HepG2 (cell line): ENCODE data around the gene CCND1. TPM values are rescaled to one million over a fixed set of nuclear protein-coding genes. Genes with fewer than 3 reads are reported as not detected.

Experiments used
- CHD2 ChIP-seq: IDR thresholded peaks from 2 replicates; pipeline ENCODE4 v1.6.1; 2011; ENCODE audit warnings: low read depth, low read length, improper control_type of control experiment
- FOSL2 ChIP-seq: sonication (generic); formaldehyde crosslinking; IDR thresholded peaks from 2 replicates; pipeline ENCODE4 v1.4.0; 2020; ENCODE audit warnings: missing genetic modification reagents
- JUNB ChIP-seq: sonication (generic); formaldehyde crosslinking; IDR thresholded peaks from 2 replicates; pipeline ENCODE4 v1.8.0; 2022; ENCODE audit warnings: missing genetic modification reagents, mild to moderate bottlenecking, borderline replicate concordance
- MXI1 ChIP-seq: IDR thresholded peaks from 3 replicates; pipeline ENCODE4 v1.6.1; 2012; ENCODE audit warnings: low read depth, low read length, inconsistent platforms, borderline replicate concordance
- NR2F6 ChIP-seq, 2 experiments: IDR thresholded peaks; 2 replicates each; pipeline ENCODE4 v1.6.1; 2016; ENCODE audit warnings: antibody characterized with exemption in 1 of 2, mild to moderate bottlenecking in 1 of 2
- SKI ChIP-seq: fragments of 450-650 bp; IDR thresholded peaks from one replicate; pipeline ENCODE4 v1.6.1; 2018; ENCODE audit warnings: mild to moderate bottlenecking; ENCODE audit not compliant: partially characterized antibody
- SP2 ChIP-seq: sonication (generic); formaldehyde crosslinking; IDR thresholded peaks from 2 replicates; pipeline ENCODE4 v1.5.1; 2020; ENCODE audit warnings: mild to moderate bottlenecking, missing genetic modification reagents
- SRY ChIP-seq: sonication (generic); formaldehyde crosslinking; IDR thresholded peaks from 2 replicates; pipeline ENCODE4 v1.8.0; 2022; ENCODE audit warnings: mild to moderate bottlenecking, missing genetic modification reagents
- ZBTB1 ChIP-seq: sonication (generic); formaldehyde crosslinking; IDR thresholded peaks from 2 replicates; pipeline ENCODE4 v1.4.0; 2020; ENCODE audit warnings: missing genetic modification reagents, borderline replicate concordance
- ZNF124 ChIP-seq: sonication (generic); formaldehyde crosslinking; IDR thresholded peaks from 2 replicates; pipeline ENCODE4 v1.4.0; 2020; ENCODE audit warnings: missing genetic modification reagents
- ZNF224 ChIP-seq: sonication (generic); formaldehyde crosslinking; IDR thresholded peaks from 2 replicates; pipeline ENCODE4 v1.5.0; 2020; ENCODE audit warnings: mild to moderate bottlenecking, missing genetic modification reagents
- ZNF605 ChIP-seq: sonication (generic); formaldehyde crosslinking; IDR thresholded peaks from 2 replicates; pipeline ENCODE4 v1.8.0; 2022; ENCODE audit warnings: mild to moderate bottlenecking, missing genetic modification reagents
- ZNF614 ChIP-seq: IDR thresholded peaks from 2 replicates; pipeline ENCODE4 v1.6.1; 2018; ENCODE audit warnings: missing biosample characterization, missing genetic modification reagents, inconsistent platforms, borderline replicate concordance
- ZNF639 ChIP-seq: conservative IDR thresholded peaks from 2 replicates; pipeline ENCODE4 v1.6.1; 2018; ENCODE audit warnings: missing genetic modification reagents
- ZNF816 ChIP-seq: sonication (generic); formaldehyde crosslinking; IDR thresholded peaks from 2 replicates; pipeline ENCODE4 v1.8.0; 2022; ENCODE audit warnings: missing genetic modification reagents, mild to moderate bottlenecking, borderline replicate concordance
- polyA plus RNA-seq, 8 experiments: library from polyadenylated mRNA; depleted of rRNA in 3 of 8; stranded (reverse) in 7 of 8; unstranded in 1 of 8; fragments of >200 nt; fragmentation: Illumina TruSeq in 4 of 8; extraction: Trizol in 4 of 8; gene quantifications; 2 replicates each; pipeline versions ENCODE4 v1.2.1 to v1.2.3, GENCODE V29; 2011 to 2016; ENCODE audit warnings: low read depth in 4 of 8, missing spikeins in 1 of 8, mixed read lengths in 1 of 8; ENCODE audit not compliant: insufficient read depth in 1 of 8
- total RNA-seq, 5 experiments: library from RNA; depleted of rRNA; stranded (reverse); fragments of >200 nt; fragmentation: Illumina TruSeq; extraction: Trizol; gene quantifications; 2 replicates each; pipeline ENCODE4 v1.2.3, GENCODE V29; 2016; ENCODE audit warnings: low read depth in 1 of 5
- TF ChIP-seq, protein P1 (sequence below): sonication (generic); formaldehyde crosslinking; IDR thresholded peaks from one replicate; pipeline ENCODE4 v1.5.1; 2020; ENCODE audit warnings: mild to moderate bottlenecking, missing genetic modification reagents; ENCODE audit errors: not compliant biosample characterization
- TF ChIP-seq, protein P2 (sequence below): sonication (generic); formaldehyde crosslinking; IDR thresholded peaks from 2 replicates; pipeline ENCODE4; 2020; ENCODE audit warnings: missing genetic modification reagents, mild to moderate bottlenecking, borderline replicate concordance

CCND1 gene
- total and polyA plus RNA-seq, 2 of the 13 experiments (the other 11 are each of a cell fraction or from before 2014, with no cell fraction given): 107 to 136 TPM

- TF ChIP-seq, protein P1, sequence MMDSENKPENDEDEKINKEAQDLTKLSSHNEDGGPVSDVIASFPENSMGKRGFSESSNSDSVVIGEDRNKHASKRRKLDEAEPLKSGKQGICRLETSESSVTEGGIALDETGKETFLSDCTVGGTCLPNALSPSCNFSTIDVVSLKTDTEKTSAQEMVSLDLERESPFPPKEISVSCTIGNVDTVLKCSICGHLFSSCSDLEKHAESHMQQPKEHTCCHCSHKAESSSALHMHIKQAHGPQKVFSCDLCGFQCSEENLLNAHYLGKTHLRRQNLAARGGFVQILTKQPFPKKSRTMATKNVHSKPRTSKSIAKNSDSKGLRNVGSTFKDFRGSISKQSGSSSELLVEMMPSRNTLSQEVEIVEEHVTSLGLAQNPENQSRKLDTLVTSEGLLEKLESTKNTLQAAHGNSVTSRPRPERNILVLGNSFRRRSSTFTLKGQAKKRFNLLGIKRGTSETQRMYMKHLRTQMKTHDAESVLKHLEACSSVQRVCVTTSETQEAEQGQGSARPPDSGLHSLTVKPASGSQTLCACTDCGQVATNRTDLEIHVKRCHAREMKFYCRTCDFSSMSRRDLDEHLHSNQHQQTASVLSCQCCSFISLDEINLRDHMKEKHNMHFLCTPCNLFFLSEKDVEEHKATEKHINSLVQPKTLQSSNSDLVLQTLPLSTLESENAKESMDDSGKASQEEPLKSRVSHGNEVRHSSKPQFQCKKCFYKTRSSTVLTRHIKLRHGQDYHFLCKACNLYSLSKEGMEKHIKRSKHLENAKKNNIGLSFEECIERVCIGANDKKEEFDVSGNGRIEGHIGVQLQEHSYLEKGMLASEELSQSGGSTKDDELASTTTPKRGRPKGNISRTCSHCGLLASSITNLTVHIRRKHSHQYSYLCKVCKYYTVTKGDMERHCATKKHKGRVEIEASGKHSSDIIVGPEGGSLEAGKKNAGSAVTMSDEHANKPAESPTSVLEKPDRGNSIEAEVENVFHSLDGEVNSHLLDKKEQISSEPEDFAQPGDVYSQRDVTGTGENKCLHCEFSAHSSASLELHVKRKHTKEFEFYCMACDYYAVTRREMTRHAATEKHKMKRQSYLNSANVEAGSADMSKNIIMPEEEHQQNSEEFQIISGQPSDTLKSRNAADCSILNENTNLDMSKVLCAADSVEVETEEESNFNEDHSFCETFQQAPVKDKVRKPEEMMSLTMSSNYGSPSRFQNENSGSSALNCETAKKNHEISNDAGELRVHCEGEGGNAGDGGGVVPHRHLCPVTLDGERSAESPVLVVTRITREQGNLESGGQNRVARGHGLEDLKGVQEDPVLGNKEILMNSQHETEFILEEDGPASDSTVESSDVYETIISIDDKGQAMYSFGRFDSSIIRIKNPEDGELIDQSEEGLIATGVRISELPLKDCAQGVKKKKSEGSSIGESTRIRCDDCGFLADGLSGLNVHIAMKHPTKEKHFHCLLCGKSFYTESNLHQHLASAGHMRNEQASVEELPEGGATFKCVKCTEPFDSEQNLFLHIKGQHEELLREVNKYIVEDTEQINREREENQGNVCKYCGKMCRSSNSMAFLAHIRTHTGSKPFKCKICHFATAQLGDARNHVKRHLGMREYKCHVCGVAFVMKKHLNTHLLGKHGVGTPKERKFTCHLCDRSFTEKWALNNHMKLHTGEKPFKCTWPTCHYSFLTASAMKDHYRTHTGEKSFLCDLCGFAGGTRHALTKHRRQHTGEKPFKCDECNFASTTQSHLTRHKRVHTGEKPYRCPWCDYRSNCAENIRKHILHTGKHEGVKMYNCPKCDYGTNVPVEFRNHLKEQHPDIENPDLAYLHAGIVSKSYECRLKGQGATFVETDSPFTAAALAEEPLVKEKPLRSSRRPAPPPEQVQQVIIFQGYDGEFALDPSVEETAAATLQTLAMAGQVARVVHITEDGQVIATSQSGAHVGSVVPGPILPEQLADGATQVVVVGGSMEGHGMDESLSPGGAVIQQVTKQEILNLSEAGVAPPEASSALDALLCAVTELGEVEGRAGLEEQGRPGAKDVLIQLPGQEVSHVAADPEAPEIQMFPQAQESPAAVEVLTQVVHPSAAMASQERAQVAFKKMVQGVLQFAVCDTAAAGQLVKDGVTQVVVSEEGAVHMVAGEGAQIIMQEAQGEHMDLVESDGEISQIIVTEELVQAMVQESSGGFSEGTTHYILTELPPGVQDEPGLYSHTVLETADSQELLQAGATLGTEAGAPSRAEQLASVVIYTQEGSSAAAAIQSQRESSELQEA (CRISPR knock-in tag): no peak
- TF ChIP-seq SP2 (no peak), ZNF124 (CRISPR knock-in tag) (peak; percentile 69; the same call in 1 of the 2 replicates), FOSL2 (peak; percentile 87), SKI (peak; percentile 85), NR2F6 (IDR thresholded peaks at IDR 0.05) (peak; percentile 60; the same call in 1 of the 2 replicates), NR2F6 (CRISPR knock-in tag; IDR thresholded peaks at IDR 0.05) (peak; percentile 85), ZNF605 (CRISPR knock-in tag) (peak; percentile 89), ZNF614 (peak; percentile 77; the same call in 1 of the 2 replicates), ZNF224 (peak; percentile 72), SRY (CRISPR knock-in tag) (peak; percentile 45), ZBTB1 (CRISPR knock-in tag) (0 out of 2 replicates have a peak, but pooled peaks have one; percentile 16), JUNB (CRISPR knock-in tag) (peak; percentile 66; the same call in 1 of the 2 replicates), MXI1 (0 out of 3 replicates have a peak, but pooled peaks have one; percentile 27), ZNF639 (peak; percentile 70; the same call in 1 of the 2 replicates), CHD2 (no peak; the same call in 1 of the 2 replicates), ZNF816 (CRISPR knock-in tag) (no peak)
- TF ChIP-seq, protein P2, sequence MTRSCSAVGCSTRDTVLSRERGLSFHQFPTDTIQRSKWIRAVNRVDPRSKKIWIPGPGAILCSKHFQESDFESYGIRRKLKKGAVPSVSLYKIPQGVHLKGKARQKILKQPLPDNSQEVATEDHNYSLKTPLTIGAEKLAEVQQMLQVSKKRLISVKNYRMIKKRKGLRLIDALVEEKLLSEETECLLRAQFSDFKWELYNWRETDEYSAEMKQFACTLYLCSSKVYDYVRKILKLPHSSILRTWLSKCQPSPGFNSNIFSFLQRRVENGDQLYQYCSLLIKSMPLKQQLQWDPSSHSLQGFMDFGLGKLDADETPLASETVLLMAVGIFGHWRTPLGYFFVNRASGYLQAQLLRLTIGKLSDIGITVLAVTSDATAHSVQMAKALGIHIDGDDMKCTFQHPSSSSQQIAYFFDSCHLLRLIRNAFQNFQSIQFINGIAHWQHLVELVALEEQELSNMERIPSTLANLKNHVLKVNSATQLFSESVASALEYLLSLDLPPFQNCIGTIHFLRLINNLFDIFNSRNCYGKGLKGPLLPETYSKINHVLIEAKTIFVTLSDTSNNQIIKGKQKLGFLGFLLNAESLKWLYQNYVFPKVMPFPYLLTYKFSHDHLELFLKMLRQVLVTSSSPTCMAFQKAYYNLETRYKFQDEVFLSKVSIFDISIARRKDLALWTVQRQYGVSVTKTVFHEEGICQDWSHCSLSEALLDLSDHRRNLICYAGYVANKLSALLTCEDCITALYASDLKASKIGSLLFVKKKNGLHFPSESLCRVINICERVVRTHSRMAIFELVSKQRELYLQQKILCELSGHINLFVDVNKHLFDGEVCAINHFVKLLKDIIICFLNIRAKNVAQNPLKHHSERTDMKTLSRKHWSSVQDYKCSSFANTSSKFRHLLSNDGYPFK (CRISPR knock-in tag): peak; percentile 60; the same call in 1 of the 2 replicates
These were observed 17.1 kb downstream of the CCND1 start (continued) for GRCh38 chr11:69657911-69658625.
